ENCODE results near the gene ZNF462. TPM values are rescaled to one million over a fixed set of nuclear protein-coding genes. Genes with fewer than 3 reads are reported as not detected.

ZNF462 gene
- total RNA-seq, 2 experiments from 2014 or later, result 0.28 to 0.70 TPM

GRCh38 chr9:106913276-106913675 is 50.3 kb downstream of the ZNF462 start:
- DNase-seq, result no peak
- Mint-ChIP-seq H3K4me1 (no peaks in the 10 kb centered on the region), H3K27me3 (no peaks in the 10 kb centered on the region), H3K9me3 (no peaks in the 10 kb centered on the region), H3K36me3 (ENCODE audit: low read depth) (no peaks in the 10 kb centered on the region), H3K27ac (no peak overlapping the region), H3K4me3 (no peak overlapping the region)
- ChIA-PET POLR2A (no interaction called here), CTCF (no interaction called here)

- Mint-ChIP-seq H3K36me3 (ENCODE audit: low read depth) (no peaks in the 10 kb centered on the region), H3K27ac (no peak overlapping the region), H3K4me3 (no peak overlapping the region), H3K4me1 (no peaks in the 10 kb centered on the region), H3K9me3 (no peaks in the 10 kb centered on the region), H3K27me3 (no peaks in the 10 kb centered on the region)
- ChIA-PET POLR2A (no interaction called here), CTCF (no interaction called here)
- DNase-seq, result no peak
Observed at GRCh38 chr9:106915851-106916250, 52.9 kb downstream of the ZNF462 start.

- no peaks in the 10 kb centered on the region for H3K4me1 Mint-ChIP-seq
- H3K9me3 Mint-ChIP-seq, result no peaks in the 10 kb centered on the region
- H3K36me3 Mint-ChIP-seq (ENCODE audit: low read depth), result no peaks in the 10 kb centered on the region
- POLR2A ChIA-PET, result no interaction called here
- CTCF ChIA-PET, result no interaction called here
- H3K27me3 Mint-ChIP-seq, result no peaks in the 10 kb centered on the region
- no peak overlapping the region for H3K4me3 Mint-ChIP-seq
- DNase-seq, result no peak
- H3K27ac Mint-ChIP-seq, result no peak overlapping the region
Observed at GRCh38 chr9:106916466-106917235, 53.7 kb downstream of the ZNF462 start.

GRCh38 chr9:106918825-106919509 is 56.0 kb downstream of the ZNF462 start:
- Mint-ChIP-seq H3K36me3 (ENCODE audit: low read depth) (no peaks in the 10 kb centered on the region), H3K4me1 (no peaks in the 10 kb centered on the region), H3K27me3 (no peaks in the 10 kb centered on the region), H3K27ac (no peak overlapping the region), H3K4me3 (no peak overlapping the region), H3K9me3 (no peaks in the 10 kb centered on the region)
- CTCF ChIA-PET, result no interaction called here
- POLR2A ChIA-PET, result no interaction called here
- no peak for DNase-seq

- H3K4me3 Mint-ChIP-seq, result no peak overlapping the region
- POLR2A ChIA-PET, result no interaction called here
- H3K27ac Mint-ChIP-seq, result no peak overlapping the region
- H3K4me1 Mint-ChIP-seq, result no peaks in the 10 kb centered on the region
- DNase-seq, result no peak
- CTCF ChIA-PET, result no interaction called here
- no peaks in the 10 kb centered on the region for H3K27me3 Mint-ChIP-seq
- peaks cover 4% of the 10 kb centered on the region for H3K9me3 Mint-ChIP-seq
- H3K36me3 Mint-ChIP-seq (ENCODE audit: low read depth), result no peaks in the 10 kb centered on the region
Observed at GRCh38 chr9:106920091-106920490, 57.1 kb downstream of the ZNF462 start.

GRCh38 chr9:106920701-106921283 is 57.8 kb downstream of the ZNF462 start:
- Mint-ChIP-seq H3K36me3 (ENCODE audit: low read depth) (no peaks in the 10 kb centered on the region), H3K27ac (no peak overlapping the region), H3K9me3 (peaks cover 6% of the 10 kb centered on the region), H3K4me1 (no peaks in the 10 kb centered on the region), H3K27me3 (no peaks in the 10 kb centered on the region), H3K4me3 (no peak overlapping the region)
- ChIA-PET POLR2A (no interaction called here), CTCF (no interaction called here)
- DNase-seq, result no peak

GRCh38 chr9:106921341-106921899 is 58.5 kb downstream of the ZNF462 start:
- CTCF ChIA-PET, result interaction anchor here (1.5 kb wide), 1 partner anchor 10 kb away, joined by 3 read pairs; no protein-coding TSS in a partner anchor
- H3K9me3 Mint-ChIP-seq, result peaks cover 11% of the 10 kb centered on the region
- POLR2A ChIA-PET, result no interaction called here

GRCh38 chr9:106922026-106922425 is 59.1 kb downstream of the ZNF462 start:
- H3K4me3 Mint-ChIP-seq, result no peak overlapping the region
- CTCF ChIA-PET, result interaction anchor here (1.5 kb wide), 1 partner anchor 11 kb away, joined by 3 read pairs; no protein-coding TSS in a partner anchor

More at GRCh38 chr9:106921341-106921899, 58.5 kb downstream of the ZNF462 start:
- no peak overlapping the region for H3K27ac Mint-ChIP-seq
- no peaks in the 10 kb centered on the region for H3K27me3 Mint-ChIP-seq
- no peak overlapping the region for H3K4me3 Mint-ChIP-seq
- H3K36me3 Mint-ChIP-seq (ENCODE audit: low read depth), result no peaks in the 10 kb centered on the region
- DNase-seq, result no peak
- no peaks in the 10 kb centered on the region for H3K4me1 Mint-ChIP-seq

GRCh38 chr9:106925392-106925791 is 62.4 kb downstream of the ZNF462 start:
- Mint-ChIP-seq H3K4me1 (no peaks in the 10 kb centered on the region), H3K9me3 (peaks cover 24% of the 10 kb centered on the region), H3K4me3 (no peak overlapping the region), H3K27me3 (no peaks in the 10 kb centered on the region), H3K36me3 (ENCODE audit: low read depth) (no peaks in the 10 kb centered on the region), H3K27ac (no peak overlapping the region)
- ChIA-PET CTCF (no interaction called here), POLR2A (no interaction called here)
- DNase-seq, result no peak

More at GRCh38 chr9:106922026-106922425, 59.1 kb downstream of the ZNF462 start:
- Mint-ChIP-seq H3K27me3 (no peaks in the 10 kb centered on the region), H3K4me1 (no peaks in the 10 kb centered on the region), H3K27ac (no peak overlapping the region), H3K36me3 (ENCODE audit: low read depth) (no peaks in the 10 kb centered on the region), H3K9me3 (peaks cover 13% of the 10 kb centered on the region)
- DNase-seq, result no peak
- POLR2A ChIA-PET, result no interaction called here

GRCh38 chr9:106927916-106928315 is 65.0 kb downstream of the ZNF462 start:
- POLR2A ChIA-PET, result no interaction called here

GRCh38 chr9:106928350-106928749 is 65.4 kb downstream of the ZNF462 start:
- DNase-seq, result no peak
- no peaks in the 10 kb centered on the region for H3K4me1 Mint-ChIP-seq
- H3K27me3 Mint-ChIP-seq, result no peaks in the 10 kb centered on the region
- POLR2A ChIA-PET, result no interaction called here
- CTCF ChIA-PET, result no interaction called here
- peaks cover 36% of the 10 kb centered on the region for H3K9me3 Mint-ChIP-seq
- no peaks in the 10 kb centered on the region for H3K36me3 Mint-ChIP-seq (ENCODE audit: low read depth)
- H3K4me3 Mint-ChIP-seq, result no peak overlapping the region
- H3K27ac Mint-ChIP-seq, result no peak overlapping the region

More at GRCh38 chr9:106927916-106928315, 65.0 kb downstream of the ZNF462 start:
- H3K27me3 Mint-ChIP-seq, result no peaks in the 10 kb centered on the region
- H3K4me3 Mint-ChIP-seq, result no peak overlapping the region
- DNase-seq, result no peak
- H3K27ac Mint-ChIP-seq, result no peak overlapping the region
- no peaks in the 10 kb centered on the region for H3K36me3 Mint-ChIP-seq (ENCODE audit: low read depth)
- H3K9me3 Mint-ChIP-seq, result peaks cover 36% of the 10 kb centered on the region
- CTCF ChIA-PET, result no interaction called here
- no peaks in the 10 kb centered on the region for H3K4me1 Mint-ChIP-seq

GRCh38 chr9:106929471-106930177 is 66.7 kb downstream of the ZNF462 start:
- Mint-ChIP-seq H3K27me3 (no peaks in the 10 kb centered on the region), H3K4me1 (no peaks in the 10 kb centered on the region), H3K4me3 (no peak overlapping the region), H3K9me3 (peaks cover 36% of the 10 kb centered on the region), H3K27ac (no peak overlapping the region), H3K36me3 (ENCODE audit: low read depth) (no peaks in the 10 kb centered on the region)
- no peak for DNase-seq
- ChIA-PET POLR2A (no interaction called here), CTCF (no interaction called here)

- Mint-ChIP-seq H3K27ac (no peak overlapping the region), H3K9me3 (peaks cover 33% of the 10 kb centered on the region), H3K4me3 (no peak overlapping the region), H3K36me3 (ENCODE audit: low read depth) (no peaks in the 10 kb centered on the region), H3K27me3 (no peaks in the 10 kb centered on the region), H3K4me1 (no peaks in the 10 kb centered on the region)
- ChIA-PET CTCF (no interaction called here), POLR2A (no interaction called here)
- no peak for DNase-seq
Observed at GRCh38 chr9:106930477-106930876, 67.5 kb downstream of the ZNF462 start.

All from activated CD4-positive, alpha-beta memory T cell treated with anti-CD3 and anti-CD28 coated beads, Interleukin-2, amount 10 ng/mL, durations not matched to agents 7 days and 5 days (primary cell).